NB4 (cell line): ENCODE data around the gene DPH2.

ENCODE experiments used
- CTCF ChIP-seq: IDR thresholded peaks from one replicate; pipeline ENCODE4 v1.5.1; 2012; ENCODE audit warnings: low read depth, low read length
- POLR2A ChIP-seq: IDR thresholded peaks from 2 replicates; pipeline ENCODE4 v1.6.1; 2011; ENCODE audit warnings: mild to moderate bottlenecking; ENCODE audit not compliant: insufficient read length; ENCODE audit errors: extremely low read depth

GRCh38 chr1:43947874-43948437 lies 21.9 kb upstream of the DPH2 start:
- TF ChIP-seq CTCF (no peak), POLR2A (no peak)
